Hepatocyte (in vitro differentiated cells): ENCODE data around the gene TBCD. TPM values are rescaled to one million over a fixed set of nuclear protein-coding genes. Genes with fewer than 3 reads are reported as not detected.

Experiments
- DNase-seq: peaks from one replicate; pipeline ENCODE4 v3.0.0-alpha.2; 2016; ENCODE audit warnings: low spot score
- H2AFZ ChIP-seq: fragments of 200-600 bp; sonication (generic); 2 replicates; pipeline ENCODE4 v1.6.0; 2016; ENCODE audit warnings: antibody characterized with exemption, mild to moderate bottlenecking
- H3K27ac ChIP-seq: fragments of 200-600 bp; sonication (generic); 2 replicates; pipeline ENCODE4 v1.5.1; 2016; ENCODE audit warnings: mild to moderate bottlenecking
- H3K27me3 ChIP-seq: fragments of 200-600 bp; sonication (generic); 2 replicates; pipeline ENCODE4 v1.6.1; 2016
- H3K36me3 ChIP-seq: fragments of 200-600 bp; sonication (generic); replicated peaks from 2 replicates; pipeline ENCODE4 v1.5.1; 2016; ENCODE audit warnings: low read depth; ENCODE audit not compliant: insufficient read depth
- H3K4me1 ChIP-seq: fragments of 200-600 bp; sonication (generic); 2 replicates; pipeline ENCODE4 v1.5.1; 2016; ENCODE audit warnings: mild to moderate bottlenecking, moderate library complexity; ENCODE audit not compliant: insufficient read depth
- H3K4me2 ChIP-seq: fragments of 200-600 bp; sonication (generic); 2 replicates; pipeline ENCODE4 v1.6.0; 2016
- H3K4me3 ChIP-seq: fragments of 200-600 bp; sonication (generic); 2 replicates; pipeline ENCODE4 v1.5.1; 2016; ENCODE audit warnings: mild to moderate bottlenecking
- H3K79me2 ChIP-seq: fragments of 200-600 bp; sonication (generic); 2 replicates; pipeline ENCODE4 v1.6.0; 2017; ENCODE audit warnings: mild to moderate bottlenecking
- H3K9me2 ChIP-seq: fragments of 200-600 bp; sonication (generic); replicated peaks from 2 replicates; pipeline ENCODE4 v1.6.0; 2017; ENCODE audit warnings: mild to moderate bottlenecking; ENCODE audit not compliant: insufficient read depth
- H3K9me3 ChIP-seq: fragments of 200-600 bp; sonication (generic); 2 replicates; pipeline ENCODE4 v1.5.1; 2016; ENCODE audit warnings: low read depth, mild to moderate bottlenecking
- H4K20me1 ChIP-seq: fragments of 200-600 bp; sonication (generic); 2 replicates; pipeline ENCODE4 v1.6.0; 2016; ENCODE audit warnings: mild to moderate bottlenecking; ENCODE audit not compliant: insufficient read depth, poor library complexity, severe bottlenecking
- EZH2 ChIP-seq: fragments of 200-600 bp; sonication (generic); IDR thresholded peaks from 2 replicates; pipeline ENCODE4 v1.6.1; 2016; ENCODE audit warnings: antibody characterized with exemption, mild to moderate bottlenecking, borderline replicate concordance
- EZH2phosphoT487 ChIP-seq: fragments of 200-600 bp; sonication (generic); IDR thresholded peaks from one replicate; pipeline ENCODE4 v1.6.1; 2018; ENCODE audit warnings: antibody characterized with exemption, mild to moderate bottlenecking, low read depth, moderate library complexity; ENCODE audit not compliant: unreplicated experiment, severe bottlenecking
- WGBS: methylation state at CpG from one replicate; pipeline ENCODE4 v1.1.6; 2016; ENCODE audit warnings: low lambda C conversion rate; ENCODE audit errors: missing lambda C conversion rate; 5-methylcytosine and 5-hydroxymethylcytosine counted together
- polyA plus RNA-seq: library from polyadenylated mRNA; unstranded; fragments of >200 nt; fragmentation: Nextera tagmentation; extraction: Ambion mirVana; gene quantifications from 2 replicates; pipeline ENCODE4 v1.2.1, GENCODE V29; 2016
- total RNA-seq: library from RNA; depleted of rRNA; stranded (reverse); fragments of >200 nt; gene quantifications from 2 replicates; pipeline ENCODE4 v1.2.3, GENCODE V29; 2014
- TF ChIP-seq, protein P1 (sequence below): fragments of 200-600 bp; sonication (generic); IDR thresholded peaks from 2 replicates; pipeline ENCODE4 v1.5.1; 2016; ENCODE audit warnings: antibody characterized with exemption, mild to moderate bottlenecking; ENCODE audit not compliant: poor library complexity

The TBCD gene
- total and polyA plus RNA-seq, 2 experiments from 2014 or later = 24.5 to 41.5 TPM

DNA sequence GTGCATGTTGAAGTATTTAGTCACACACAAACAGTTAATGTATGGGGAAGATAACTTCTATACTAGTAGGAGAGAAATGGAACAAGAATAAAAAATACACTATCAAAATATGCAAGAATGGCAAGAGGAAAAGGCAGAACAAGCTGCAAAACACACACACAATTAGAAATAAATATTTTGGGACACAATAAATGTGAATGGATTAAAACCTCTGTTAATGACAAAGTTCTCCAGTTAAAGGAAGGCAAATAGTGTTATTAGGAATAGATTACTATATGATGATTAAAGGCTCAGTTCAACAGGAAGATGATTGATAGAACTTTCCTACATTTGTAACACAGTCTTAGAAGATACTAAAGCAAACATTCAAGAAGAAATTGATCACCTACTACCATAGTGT lies 194.2 kb downstream of the TBCD start:
- Histone ChIP-seq H2AFZ (no peak overlapping the region), H3K36me3 (no peaks in the 10 kb centered on the region), H3K27ac (no peak overlapping the region), H3K79me2 (no peaks in the 10 kb centered on the region), H3K4me2 (no peak overlapping the region), H3K9me2 (no peaks in the 10 kb centered on the region), H3K4me1 (no peaks in the 10 kb centered on the region), H3K4me3 (no peak overlapping the region), H4K20me1 (no peaks in the 10 kb centered on the region), H3K27me3 (no peaks in the 10 kb centered on the region), H3K9me3 (peaks cover 19% of the 10 kb centered on the region)
- DNase-seq = no peak
- TF ChIP-seq, protein P1, sequence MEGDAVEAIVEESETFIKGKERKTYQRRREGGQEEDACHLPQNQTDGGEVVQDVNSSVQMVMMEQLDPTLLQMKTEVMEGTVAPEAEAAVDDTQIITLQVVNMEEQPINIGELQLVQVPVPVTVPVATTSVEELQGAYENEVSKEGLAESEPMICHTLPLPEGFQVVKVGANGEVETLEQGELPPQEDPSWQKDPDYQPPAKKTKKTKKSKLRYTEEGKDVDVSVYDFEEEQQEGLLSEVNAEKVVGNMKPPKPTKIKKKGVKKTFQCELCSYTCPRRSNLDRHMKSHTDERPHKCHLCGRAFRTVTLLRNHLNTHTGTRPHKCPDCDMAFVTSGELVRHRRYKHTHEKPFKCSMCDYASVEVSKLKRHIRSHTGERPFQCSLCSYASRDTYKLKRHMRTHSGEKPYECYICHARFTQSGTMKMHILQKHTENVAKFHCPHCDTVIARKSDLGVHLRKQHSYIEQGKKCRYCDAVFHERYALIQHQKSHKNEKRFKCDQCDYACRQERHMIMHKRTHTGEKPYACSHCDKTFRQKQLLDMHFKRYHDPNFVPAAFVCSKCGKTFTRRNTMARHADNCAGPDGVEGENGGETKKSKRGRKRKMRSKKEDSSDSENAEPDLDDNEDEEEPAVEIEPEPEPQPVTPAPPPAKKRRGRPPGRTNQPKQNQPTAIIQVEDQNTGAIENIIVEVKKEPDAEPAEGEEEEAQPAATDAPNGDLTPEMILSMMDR = no peak

- 97% methylated on average over 11 of the region's 11 CpGs for WGBS
- no peak for TF ChIP-seq EZH2phosphoT487
- TF ChIP-seq EZH2 = no peak
- TF ChIP-seq, protein P1 = no peak
- Histone ChIP-seq H4K20me1 (no peaks in the 10 kb centered on the region), H3K4me3 (no peak overlapping the region), H3K36me3 (no peaks in the 10 kb centered on the region), H3K4me1 (no peaks in the 10 kb centered on the region), H3K9me3 (peaks cover 19% of the 10 kb centered on the region), H2AFZ (no peak overlapping the region), H3K9me2 (no peaks in the 10 kb centered on the region), H3K27me3 (no peaks in the 10 kb centered on the region), H3K4me2 (no peak overlapping the region), H3K27ac (no peak overlapping the region), H3K79me2 (no peaks in the 10 kb centered on the region)
- no peak for DNase-seq
Measured at GRCh38 chr17:82947051-82947991, 195.5 kb downstream of the TBCD start.

- no peaks in the 10 kb centered on the region for H4K20me1 ChIP-seq
- no peak for DNase-seq
Measured at GRCh38 chr17:82948081-82948511, 196.2 kb downstream of the TBCD start.

More at GRCh38 chr17:82948081-82948511, 196.2 kb downstream of the TBCD start:
- Histone ChIP-seq H3K9me3 (peaks cover 24% of the 10 kb centered on the region), H2AFZ (no peak overlapping the region), H3K4me1 (no peaks in the 10 kb centered on the region), H3K27me3 (no peaks in the 10 kb centered on the region), H3K4me3 (no peak overlapping the region), H3K79me2 (no peaks in the 10 kb centered on the region), H3K4me2 (no peak overlapping the region), H3K27ac (no peak overlapping the region), H3K36me3 (no peaks in the 10 kb centered on the region), H3K9me2 (no peaks in the 10 kb centered on the region)
- TF ChIP-seq, protein P1 = no peak
- WGBS = 98% methylated on average over 18 of the region's 18 CpGs
